GM19372 (cell line): Measurements from ENCODE around the gene TLK2.
"Not testable (repeated sequence)": the region's sequence is repeated elsewhere in the genome, so short reads cannot be mapped to it uniquely, and the experiment has no call there.

Source experiments
- ATAC-seq: cut with Tn5 transposase; IDR thresholded peaks from one replicate; pipeline ENCODE4 v1.9.1; 2021; ENCODE audit warnings: mild to moderate bottlenecking, low read depth, moderate library complexity; ENCODE audit not compliant: unreplicated experiment

TLK2 gene

DNA sequence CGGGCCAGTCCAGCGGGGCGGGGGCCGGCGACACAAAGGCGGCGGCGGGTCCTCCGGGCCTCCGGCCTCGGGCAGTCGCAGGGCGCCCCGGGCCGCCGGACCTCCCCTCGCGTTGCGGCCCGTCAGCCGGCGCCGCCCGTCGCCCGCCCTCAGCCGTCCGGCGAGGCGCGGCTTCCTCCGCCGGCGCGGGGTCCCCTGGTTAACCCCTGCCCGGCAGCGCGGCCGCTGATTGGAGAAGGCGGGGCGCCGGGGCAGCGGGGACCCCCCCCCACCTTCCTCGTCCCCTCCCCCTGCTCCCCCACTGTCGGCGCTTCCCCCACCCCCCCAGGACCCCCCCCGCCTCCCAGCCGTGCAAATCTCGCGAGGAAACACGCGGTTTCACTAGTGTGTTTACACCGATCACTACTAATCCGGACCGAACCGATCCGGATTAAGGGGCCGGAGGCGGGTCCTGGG, at the start of gene TLK2:
TLK2 (plus strand) TSS at position 402 of the 456 bp plus-strand sequence. CDS start 2,301 bp downstream, outside the sequence.
- ATAC-seq, result peak; percentile 70

DNA sequence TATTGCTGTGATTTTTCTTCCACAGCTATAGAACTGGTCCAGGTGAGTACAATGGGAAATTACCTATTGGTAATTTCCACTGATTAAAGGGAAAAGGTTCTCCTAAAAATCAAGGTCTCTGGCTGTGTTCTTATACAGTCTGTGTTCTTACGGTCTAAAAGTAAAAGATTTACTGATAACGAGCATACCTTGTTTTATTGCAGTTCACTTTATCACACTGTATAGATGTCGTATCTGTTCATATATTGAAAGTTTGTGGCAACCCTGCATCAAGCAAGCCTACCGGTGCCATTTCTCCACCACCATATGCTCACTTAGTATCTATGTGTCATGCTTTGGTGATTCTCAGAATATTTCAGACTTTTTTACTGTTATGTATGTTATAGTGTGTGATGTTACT, 43.4 kb upstream of the TLK2 start:
- ATAC-seq, result not testable (repeated sequence)

DNA sequence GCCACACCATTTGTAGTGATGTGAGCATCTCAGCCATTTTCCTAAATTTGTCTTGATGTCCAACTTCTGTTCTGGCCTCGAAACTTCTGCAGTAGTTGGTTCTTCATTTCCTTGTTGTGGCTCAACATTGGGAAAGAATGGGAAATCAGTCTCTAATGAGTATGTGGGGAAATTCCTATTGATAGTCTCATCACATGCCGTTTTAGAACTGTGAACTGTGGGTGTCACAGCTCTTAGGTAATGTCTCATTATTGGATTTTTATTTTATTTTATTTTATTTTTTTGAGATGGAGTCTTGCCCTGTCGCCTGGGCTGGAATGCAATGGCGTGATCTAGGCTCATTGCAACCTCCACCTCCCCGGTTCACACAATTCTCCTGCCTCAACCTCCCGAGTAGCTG, 37.4 kb upstream of the TLK2 start:
- not testable (repeated sequence) for ATAC-seq

DNA sequence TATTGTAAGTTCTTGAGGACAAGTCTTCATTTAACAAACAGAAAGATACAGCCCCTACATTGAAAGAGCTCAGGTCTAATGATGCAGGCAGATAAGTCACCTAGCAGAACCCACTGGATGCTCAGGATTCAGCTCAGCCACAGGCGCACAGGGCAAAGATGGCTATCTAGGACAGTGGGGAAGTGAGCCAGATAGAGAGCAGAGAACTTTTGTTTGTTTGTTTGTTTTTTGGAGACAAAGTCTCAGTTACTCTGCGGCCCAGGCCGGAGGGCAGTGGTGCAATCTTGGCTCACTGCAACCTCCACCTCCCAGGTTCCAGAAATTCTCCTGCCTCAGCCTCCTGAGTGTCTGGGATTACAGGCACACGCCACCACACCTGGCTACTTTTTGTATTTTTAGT, 34.6 kb upstream of the TLK2 start:
- no peak for ATAC-seq

DNA sequence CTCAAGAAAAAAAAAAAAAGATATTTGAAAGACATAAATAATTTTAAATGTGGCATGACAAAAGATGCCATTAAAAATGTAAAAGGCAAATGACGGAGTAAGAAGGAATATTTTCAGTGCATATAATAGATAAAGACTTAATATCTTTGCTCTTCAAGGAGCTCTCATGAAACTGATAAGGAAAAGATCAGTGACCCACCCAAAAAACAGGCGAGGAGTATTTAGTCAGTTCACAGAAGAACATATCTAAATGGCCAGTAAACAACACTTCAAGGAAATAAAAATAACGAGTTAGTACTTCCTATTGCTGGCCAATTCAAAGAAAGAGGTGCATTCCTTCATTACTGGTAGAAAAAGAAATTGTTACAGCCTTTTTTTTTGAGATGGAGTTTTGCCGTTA, 32.8 kb upstream of the TLK2 start:
- not testable (repeated sequence) for ATAC-seq

DNA sequence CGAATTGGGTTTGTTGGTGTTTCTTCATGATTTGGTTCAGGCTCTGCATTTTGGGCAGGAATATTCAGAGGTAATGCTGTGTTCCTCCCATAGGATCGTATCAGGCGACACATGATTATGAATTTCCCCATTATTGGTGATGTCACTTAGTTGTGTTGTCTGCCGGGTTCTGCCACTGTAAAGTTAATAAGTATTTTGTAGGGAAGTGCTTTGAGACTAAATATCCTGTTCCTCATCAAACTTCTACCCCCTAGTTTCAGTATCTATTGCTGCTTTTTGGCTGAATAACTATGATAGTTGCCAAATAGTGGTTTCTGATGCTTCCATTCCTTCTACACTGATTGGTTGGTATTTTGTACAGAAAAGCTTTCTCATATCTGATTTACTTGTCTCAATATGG, 26.4 kb upstream of the TLK2 start:
- not testable (repeated sequence) for ATAC-seq

DNA sequence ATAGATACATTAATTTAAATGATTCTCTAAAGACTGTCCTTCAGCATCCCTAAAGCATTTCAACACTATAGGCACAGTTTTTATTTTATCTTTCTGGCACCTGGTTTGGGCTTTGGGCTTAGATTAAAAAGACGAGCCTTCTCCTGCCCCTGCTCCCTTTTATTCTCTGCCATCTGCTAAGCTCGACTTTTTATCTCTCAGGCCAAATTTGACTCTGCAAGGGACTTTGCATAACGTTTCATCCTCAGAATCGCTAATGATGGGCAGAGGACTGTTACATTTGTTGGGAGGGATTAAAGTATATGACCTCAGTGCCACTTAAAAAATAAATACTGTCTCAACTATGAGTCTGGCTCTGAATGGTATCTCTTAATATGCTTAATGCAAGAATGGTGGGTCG, 25.6 kb upstream of the TLK2 start:
- not testable (repeated sequence) for ATAC-seq

DNA sequence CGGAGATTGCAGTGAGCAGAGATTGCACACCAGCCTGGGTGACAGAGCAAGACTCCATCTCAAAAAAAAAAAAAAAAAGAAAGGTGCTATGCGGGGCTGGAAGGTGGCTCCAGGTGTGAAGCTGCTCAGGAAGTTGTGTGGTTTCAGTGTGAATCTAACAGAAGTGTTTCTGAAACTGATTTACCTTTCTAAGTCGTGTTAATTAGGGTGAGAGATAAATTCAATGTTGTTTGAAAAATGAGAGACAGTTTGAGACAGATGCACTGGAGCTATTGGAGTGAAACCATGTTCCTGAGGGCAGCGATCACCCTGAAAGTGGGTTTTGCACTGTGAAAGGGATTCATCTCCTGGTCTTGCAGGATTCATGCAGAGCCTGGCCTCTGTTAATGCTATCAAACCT, 25.0 kb upstream of the TLK2 start:
- not testable (repeated sequence) for ATAC-seq

DNA sequence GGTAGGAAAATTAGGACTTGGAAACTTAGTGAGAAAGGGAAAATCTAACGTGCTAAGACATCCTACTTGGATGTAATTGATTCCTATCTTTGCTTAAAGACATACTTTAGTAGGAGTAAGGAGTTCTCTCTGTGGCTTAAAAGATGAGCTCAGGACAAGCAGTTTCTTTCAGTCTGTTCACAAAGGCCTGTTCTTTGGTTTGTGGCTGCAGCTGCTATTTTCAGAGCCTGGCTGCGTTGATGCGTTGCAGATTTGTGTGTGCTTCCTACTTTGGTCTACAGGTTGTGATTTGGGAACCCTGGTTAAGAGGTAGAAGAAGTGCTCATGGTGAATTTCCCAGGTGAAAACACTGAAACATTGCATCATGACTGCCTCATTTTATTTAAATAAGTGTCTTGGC, 24.5 kb upstream of the TLK2 start:
- peak; percentile 37 for ATAC-seq

DNA sequence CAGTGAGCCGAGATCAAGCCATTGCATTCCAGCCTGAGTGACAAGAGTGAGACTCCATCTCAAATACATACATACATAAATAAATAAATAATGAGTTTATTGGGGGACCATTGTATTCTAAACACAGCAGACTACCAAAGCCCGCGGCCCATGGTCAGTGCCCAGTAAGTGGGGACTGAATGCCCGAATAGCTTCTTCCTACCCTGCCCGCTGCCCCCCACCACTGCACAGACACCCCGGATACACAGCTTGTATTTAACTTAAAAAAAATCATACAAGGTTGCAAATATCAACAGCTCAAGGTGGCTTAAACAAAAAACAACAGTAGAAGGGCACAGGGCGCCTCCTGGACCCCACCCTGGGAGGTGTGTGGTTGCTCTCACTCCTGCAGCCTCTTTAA, 22.6 kb upstream of the TLK2 start:
- no peak for ATAC-seq

DNA sequence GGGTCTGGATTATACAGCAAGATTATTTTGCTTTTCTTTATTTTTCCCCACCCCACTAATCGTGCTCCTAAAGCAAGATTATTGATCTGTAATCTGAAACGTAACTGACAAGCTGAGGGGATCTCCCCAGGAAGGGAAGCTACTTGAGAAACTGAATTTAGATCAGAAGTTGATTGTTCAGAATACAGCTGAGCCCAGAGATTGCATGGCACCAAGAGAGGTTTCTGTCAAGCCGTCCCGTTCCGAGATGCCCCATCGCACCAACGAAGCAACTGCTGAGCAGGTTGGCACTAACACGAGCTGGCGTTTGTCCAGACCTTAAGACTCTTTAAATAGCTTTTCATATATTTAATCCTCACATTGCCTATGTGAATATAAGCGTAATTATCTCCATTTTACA, 20.1 kb upstream of the TLK2 start:
- ATAC-seq, result not testable (repeated sequence)

DNA sequence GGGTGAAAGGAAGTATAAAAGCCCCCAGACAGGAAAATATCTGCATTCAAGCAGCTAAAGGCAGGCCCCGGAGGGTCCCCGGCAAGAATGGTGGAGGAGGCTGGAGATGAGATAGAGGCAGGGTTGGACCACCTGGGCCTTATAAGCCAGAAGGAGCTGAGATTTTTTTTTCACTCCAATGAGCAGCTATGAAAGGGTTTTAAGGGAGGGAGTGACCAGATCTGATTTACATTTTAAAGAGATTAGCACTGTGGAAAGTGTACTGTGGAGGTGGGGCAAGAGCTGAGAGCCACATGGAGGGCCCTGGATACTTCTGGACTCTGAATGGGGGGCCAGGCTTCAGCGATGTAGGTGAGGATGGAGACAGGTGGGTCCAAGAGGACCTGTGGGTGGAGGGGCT, 14.2 kb upstream of the TLK2 start:
- not testable (repeated sequence) for ATAC-seq

DNA sequence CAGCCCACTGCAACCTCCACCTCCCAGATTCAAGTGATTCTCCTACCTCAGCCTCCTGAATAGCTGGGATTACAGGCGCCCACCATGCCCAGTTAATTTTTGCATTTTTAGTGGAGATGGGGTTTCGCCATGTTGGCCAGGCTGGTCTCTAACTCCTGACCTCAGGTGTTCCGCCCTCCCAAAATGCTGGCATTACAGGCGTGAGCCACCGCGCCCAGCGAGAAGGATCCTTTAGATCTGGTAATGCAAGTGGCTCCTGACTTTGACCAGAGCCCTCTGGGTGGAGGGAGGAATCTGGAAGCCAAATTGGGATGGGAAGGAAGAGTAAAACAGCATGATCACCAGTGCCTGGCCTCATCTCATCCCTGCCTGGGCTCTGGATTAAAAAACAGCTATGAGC, 13.4 kb upstream of the TLK2 start:
- ATAC-seq, result not testable (repeated sequence)

DNA sequence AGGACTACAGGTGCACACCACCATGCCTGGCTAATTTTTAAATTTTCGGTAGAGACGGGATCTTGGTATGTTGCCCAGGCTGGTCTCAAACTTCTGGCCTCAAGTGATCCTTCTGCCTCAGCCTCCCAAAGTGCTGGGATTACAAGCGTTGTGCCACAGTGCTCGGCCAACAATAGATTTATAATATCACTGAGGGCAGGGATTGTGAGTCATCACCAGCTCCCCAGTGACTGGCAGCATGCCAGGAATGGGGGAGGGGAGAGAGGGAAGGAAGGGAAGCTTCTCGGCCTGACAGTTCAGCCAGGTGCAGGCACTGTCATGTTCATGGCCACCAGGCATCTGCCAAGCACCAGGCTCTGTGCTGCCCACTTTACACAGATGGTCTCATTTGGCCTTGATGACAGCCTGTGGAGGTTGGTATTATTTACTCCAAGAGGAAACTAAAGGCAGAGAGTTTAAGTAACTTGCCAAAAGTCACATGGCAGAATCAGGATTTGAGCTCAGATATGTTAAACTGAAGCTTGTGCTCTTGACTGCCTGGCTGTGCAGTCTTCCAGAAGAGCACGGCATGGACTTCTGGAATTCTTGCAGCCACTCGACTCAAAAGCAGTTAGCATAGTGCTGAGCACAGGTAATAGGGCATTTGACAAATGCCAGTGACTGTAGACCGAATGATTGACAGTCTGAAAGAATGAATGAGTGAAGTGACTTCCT, 7.8 kb upstream of the TLK2 start:
- ATAC-seq, result not testable (repeated sequence)

DNA sequence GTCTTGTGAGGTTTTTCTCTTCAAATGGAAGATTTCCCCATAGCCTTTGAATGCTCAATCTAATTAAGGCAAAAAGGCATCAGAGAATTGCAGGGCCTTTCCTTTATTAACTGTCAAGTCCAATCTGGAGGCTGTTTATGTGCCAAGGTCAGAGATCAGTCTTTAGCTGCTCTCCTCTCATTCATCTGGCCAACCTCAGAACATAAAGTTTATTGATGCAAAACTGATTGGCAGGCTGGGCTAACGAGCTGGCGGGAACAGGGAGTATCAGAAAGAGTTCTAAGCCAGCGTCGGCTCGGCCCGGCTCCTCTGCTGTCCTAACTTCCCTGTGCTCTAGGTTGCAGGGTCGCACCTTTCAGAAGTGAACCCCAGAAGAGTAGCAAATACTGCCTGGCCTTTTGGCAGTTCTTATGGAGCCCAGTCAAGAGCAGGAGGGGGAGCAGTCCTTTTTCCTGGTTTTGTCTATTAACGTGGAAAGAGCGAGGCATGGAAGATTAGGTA, 7.2 kb upstream of the TLK2 start:
- ATAC-seq, result not testable (repeated sequence)

DNA sequence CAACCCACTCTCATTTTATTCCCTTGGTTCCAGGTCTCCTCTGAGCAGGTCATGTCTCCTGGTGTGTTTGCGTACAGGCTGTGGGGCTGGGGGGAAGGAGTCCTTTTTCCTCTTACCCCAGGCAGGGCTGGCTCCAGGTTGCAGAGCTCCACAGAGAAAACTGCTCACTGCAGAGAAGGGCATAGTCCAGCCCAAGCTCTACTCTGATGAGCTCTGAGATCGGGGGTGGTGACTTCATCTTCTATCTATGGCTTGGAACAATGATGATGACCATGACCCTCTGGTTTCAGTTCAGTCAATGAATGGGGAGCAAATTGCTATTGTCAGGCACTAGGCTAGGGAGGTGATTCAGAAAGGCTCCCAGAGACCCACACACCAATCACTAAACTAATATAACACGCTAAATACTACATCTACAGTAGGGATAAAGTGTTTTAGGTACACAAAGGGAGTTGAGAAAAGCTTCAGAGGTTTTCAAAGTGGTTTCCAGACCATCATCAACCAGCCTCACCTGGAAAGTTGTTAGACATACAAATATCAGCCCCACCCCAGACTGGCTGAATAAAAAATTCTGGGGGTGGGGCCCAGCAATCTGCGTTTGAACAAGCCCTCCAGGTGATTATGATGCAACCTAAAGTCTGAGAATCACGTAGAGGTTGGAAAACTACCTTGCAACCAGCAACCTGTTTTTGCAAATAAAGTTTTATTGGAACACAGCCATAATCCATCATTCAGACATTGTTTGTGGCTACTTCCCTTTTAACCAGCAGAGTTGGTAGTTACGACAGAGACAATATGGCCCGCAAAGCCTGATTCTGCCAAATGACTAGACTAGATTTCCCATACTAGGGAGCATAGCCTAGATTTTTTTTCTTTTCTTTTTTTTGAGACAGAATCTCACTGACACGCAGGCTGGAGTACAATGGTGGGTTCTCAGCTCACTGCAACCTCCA, 5.3 kb upstream of the TLK2 start:
- not testable (repeated sequence) for ATAC-seq

DNA sequence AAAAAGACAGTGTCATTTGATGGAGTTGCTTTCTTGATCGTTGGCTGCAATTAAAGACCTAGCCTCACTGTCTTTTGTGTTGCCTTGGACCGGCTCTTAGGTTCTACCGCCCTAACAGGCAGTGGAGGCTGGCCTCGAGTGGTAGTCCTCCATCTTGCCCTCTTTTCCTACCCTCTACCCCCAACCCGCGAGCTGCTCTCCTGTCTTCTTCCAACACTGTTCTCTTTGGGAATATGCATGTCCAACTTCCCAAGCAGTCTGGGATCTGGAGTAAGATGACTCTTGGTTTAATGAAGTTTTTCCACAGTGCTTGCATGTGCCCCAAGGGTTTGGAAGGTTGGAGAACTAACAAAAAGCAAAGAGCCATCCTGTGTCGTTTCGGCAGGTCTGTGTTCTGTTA, 1.5 kb upstream of the TLK2 start:
- ATAC-seq, result not testable (repeated sequence)

DNA sequence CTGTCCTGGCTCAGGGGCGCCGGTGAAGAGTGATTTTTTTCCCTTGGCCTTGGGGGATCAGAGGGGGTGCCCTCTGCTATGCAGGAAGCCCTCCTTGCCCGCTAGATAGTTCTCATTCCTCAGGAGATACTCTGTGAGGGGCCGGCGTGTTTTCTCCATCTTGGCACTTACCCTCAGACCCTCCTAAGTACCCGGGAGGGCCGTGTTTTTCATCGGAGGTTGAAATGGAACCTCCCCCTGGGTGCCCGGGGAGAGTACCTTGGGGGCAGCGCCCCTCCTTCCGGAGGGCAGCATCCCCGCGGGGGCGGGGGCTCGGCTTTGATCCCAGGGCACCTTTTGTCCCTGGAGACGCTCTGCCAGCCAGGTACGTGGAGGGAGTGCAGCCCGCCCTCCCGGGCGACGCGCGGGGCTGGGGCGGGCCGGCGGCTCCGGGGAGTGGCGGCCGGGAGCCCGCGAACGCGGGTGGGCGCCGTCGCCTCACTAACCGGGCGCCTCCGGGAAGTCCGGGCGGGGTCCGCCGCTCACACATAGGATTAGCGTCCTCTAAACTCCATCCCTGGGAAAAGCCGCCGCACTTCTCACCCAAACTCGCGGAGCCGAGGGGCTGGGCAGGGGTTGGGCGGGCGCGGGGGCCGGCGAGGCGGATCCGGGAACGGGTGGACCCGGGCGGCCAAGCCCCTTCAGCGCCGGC, 762 bp upstream of the TLK2 start:
- ATAC-seq, result peak; percentile 21

DNA sequence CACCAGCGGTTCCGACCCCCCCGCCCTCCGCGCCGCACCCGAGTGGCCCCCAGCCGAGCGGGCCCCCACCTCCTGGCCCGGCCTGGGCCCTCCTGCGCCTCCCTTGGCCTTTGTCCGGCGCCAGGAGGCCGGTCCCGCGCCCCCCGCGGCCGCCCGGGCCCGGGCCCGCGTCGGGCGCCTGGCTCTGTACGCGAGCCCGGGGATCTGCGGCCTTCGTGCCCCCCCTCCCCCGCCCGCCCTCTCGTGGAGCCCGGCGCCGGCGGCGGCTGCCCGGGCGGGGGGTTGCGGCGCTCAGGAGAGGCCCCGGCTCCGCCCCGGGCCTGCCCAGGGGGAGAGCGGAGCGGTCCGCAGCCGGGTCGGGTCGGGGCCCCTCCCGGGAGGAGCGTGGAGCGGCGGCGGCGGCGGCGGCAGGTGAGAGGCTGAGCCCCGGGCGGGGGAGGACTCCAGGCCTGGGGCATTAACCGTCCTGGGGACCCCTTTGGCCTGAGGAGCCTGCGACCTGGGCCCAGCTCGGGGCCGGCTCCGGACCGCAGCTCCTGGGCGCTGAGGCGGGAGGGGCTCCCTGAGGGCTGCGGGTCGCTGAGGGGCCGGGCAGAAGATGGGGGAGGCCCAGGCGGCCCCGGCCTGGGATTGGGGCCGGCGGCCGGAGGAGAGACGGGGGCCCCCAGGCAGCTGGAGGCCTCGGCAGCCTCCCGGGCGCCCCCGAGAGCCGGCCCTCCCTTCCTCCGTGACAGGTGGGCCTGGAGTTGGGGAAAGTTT, 434 bp downstream of the TLK2 start:
- peak; percentile 32 for ATAC-seq
